Nephron (organoid): Measurements from ENCODE around the gene IFNGR1.

Experiments used
- H3K27ac Mint-ChIP-seq, 3 experiments: 2 replicates each; pipeline ENCODE4 v1.8.0; 2020; ENCODE audit warnings: mixed read lengths in 3 of 3, mild to moderate bottlenecking in 2 of 3, moderate library complexity in 1 of 3
- H3K27me3 Mint-ChIP-seq: 2 replicates; pipeline ENCODE4 v1.8.0; 2021; ENCODE audit warnings: low read depth, mild to moderate bottlenecking, moderate library complexity, mixed read lengths
- H3K36me3 Mint-ChIP-seq: 2 replicates; pipeline ENCODE4 v1.8.0; 2020; ENCODE audit warnings: low read depth, mixed read lengths
- H3K4me1 Mint-ChIP-seq: 2 replicates; pipeline ENCODE4 v1.8.0; 2020; ENCODE audit warnings: mixed read lengths
- H3K4me3 Mint-ChIP-seq, 3 experiments: 2 replicates each; pipeline ENCODE4 v1.8.0; 2020; ENCODE audit warnings: mild to moderate bottlenecking in 3 of 3, mixed read lengths in 3 of 3, moderate library complexity in 2 of 3
- H3K9me3 Mint-ChIP-seq: 2 replicates; pipeline ENCODE4 v1.8.0; 2020; ENCODE audit warnings: mixed read lengths
- TF ChIP-seq, protein P1 (sequence below), 3 experiments: fragments of 200-600 bp; sonication (generic); IDR thresholded peaks; one replicate each; pipeline ENCODE4 v1.5.0; 2021; ENCODE audit warnings: antibody characterized with exemption in 3 of 3; ENCODE audit not compliant: unreplicated experiment in 3 of 3

Gene IFNGR1

DNA sequence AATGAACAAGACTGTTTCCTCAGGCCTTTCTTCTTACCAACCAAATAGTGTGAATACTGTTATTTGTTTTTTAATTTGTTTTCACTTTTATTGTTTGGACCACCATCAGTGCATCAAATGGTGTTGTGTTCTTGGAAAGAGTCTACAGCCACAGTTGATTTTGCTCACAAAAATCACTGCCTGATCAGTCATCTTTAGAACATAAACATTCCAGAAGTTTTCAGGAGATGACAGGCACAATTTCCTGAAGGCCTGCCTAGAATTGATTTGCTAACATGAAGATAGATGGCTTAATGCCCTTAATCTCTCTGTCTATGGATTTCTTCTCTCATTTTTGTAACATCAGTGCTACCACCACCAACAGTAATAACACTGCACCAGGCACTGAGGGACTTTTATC lies 59.3 kb downstream of the IFNGR1 start:
- TF ChIP-seq, protein P1, sequence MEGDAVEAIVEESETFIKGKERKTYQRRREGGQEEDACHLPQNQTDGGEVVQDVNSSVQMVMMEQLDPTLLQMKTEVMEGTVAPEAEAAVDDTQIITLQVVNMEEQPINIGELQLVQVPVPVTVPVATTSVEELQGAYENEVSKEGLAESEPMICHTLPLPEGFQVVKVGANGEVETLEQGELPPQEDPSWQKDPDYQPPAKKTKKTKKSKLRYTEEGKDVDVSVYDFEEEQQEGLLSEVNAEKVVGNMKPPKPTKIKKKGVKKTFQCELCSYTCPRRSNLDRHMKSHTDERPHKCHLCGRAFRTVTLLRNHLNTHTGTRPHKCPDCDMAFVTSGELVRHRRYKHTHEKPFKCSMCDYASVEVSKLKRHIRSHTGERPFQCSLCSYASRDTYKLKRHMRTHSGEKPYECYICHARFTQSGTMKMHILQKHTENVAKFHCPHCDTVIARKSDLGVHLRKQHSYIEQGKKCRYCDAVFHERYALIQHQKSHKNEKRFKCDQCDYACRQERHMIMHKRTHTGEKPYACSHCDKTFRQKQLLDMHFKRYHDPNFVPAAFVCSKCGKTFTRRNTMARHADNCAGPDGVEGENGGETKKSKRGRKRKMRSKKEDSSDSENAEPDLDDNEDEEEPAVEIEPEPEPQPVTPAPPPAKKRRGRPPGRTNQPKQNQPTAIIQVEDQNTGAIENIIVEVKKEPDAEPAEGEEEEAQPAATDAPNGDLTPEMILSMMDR (IDR thresholded peaks at IDR 0.05; ENCODE audit: unreplicated experiment in 3 of 3), result no peak
- H3K4me1 Mint-ChIP-seq, result no peaks in the 10 kb centered on the region
- no peaks in the 10 kb centered on the region for H3K36me3 Mint-ChIP-seq
- H3K27ac Mint-ChIP-seq, result no peak overlapping the region
- no peak overlapping the region for H3K4me3 Mint-ChIP-seq
- no peaks in the 10 kb centered on the region for H3K27me3 Mint-ChIP-seq
- peaks cover 32% of the 10 kb centered on the region for H3K9me3 Mint-ChIP-seq

- H3K4me3 Mint-ChIP-seq, result no peak overlapping the region
- peaks cover 19% of the 10 kb centered on the region for H3K9me3 Mint-ChIP-seq
- no peaks in the 10 kb centered on the region for H3K36me3 Mint-ChIP-seq
- no peaks in the 10 kb centered on the region for H3K4me1 Mint-ChIP-seq
- TF ChIP-seq, protein P1 (IDR thresholded peaks at IDR 0.05; ENCODE audit: unreplicated experiment in 3 of 3), result no peak
- H3K27ac Mint-ChIP-seq, result no peak overlapping the region
- no peaks in the 10 kb centered on the region for H3K27me3 Mint-ChIP-seq
Measured at GRCh38 chr6:137157601-137158000, 61.6 kb downstream of the IFNGR1 start.

GRCh38 chr6:137156650-137157049 lies 62.5 kb downstream of the IFNGR1 start:
- no peak overlapping the region for H3K27ac Mint-ChIP-seq
- TF ChIP-seq, protein P1 (IDR thresholded peaks at IDR 0.05; ENCODE audit: unreplicated experiment in 3 of 3), result no peak
- no peaks in the 10 kb centered on the region for H3K27me3 Mint-ChIP-seq
- no peaks in the 10 kb centered on the region for H3K36me3 Mint-ChIP-seq
- no peaks in the 10 kb centered on the region for H3K4me1 Mint-ChIP-seq
- no peak overlapping the region for H3K4me3 Mint-ChIP-seq
- peaks cover 19% of the 10 kb centered on the region for H3K9me3 Mint-ChIP-seq

DNA sequence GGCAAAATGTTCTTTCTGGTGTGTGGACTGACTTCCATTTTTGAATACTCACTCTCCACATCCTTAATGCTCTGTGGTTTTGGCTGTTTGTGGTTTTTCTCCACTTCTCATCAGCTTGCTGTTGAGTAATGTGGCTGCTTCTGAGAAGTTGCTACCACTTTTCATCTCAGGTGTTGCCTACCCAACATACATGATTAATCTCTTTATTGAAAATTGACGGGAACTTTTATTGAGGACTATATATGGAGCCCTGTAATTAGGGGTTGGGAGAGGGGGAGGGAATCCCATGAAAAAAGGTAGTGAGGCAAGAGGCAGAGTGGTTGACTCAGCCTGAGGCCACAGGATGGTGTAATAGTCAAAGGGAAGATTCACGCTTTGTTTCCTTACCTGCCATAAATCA lies 63.4 kb downstream of the IFNGR1 start:
- Mint-ChIP-seq H3K36me3 (no peaks in the 10 kb centered on the region), H3K27me3 (no peaks in the 10 kb centered on the region), H3K4me3 (no peak overlapping the region), H3K27ac (no peak overlapping the region), H3K9me3 (peaks cover 21% of the 10 kb centered on the region), H3K4me1 (no peaks in the 10 kb centered on the region)
- TF ChIP-seq, protein P1 (IDR thresholded peaks at IDR 0.05; ENCODE audit: unreplicated experiment in 3 of 3), result no peak

DNA sequence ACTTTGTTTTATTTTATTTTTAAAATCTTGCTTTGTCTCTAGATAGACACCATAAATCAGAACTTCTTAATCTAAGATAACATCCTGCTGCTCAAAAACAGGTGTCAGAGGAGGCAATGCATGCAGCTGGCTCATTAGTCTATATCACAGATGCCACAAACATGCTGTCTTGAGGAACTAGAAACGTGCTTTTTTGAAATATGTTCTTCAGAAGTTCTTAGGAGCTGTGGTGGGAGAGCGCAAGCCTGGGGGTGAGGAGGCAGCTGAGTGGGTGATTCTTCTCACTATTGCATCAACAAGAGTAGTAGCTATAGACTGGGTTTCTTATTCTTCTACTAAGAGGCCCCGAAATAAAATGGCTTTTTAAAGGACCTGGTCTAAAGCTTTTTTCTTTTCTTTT lies 69.1 kb downstream of the IFNGR1 start:
- no peaks in the 10 kb centered on the region for H3K4me1 Mint-ChIP-seq
- TF ChIP-seq, protein P1 (IDR thresholded peaks at IDR 0.05; ENCODE audit: unreplicated experiment in 3 of 3), result no peak
- no peaks in the 10 kb centered on the region for H3K36me3 Mint-ChIP-seq
- no peaks in the 10 kb centered on the region for H3K27me3 Mint-ChIP-seq
- H3K4me3 Mint-ChIP-seq, result no peak overlapping the region
- peaks cover 16% of the 10 kb centered on the region for H3K9me3 Mint-ChIP-seq
- H3K27ac Mint-ChIP-seq, result no peak overlapping the region

- H3K27me3 Mint-ChIP-seq, result no peaks in the 10 kb centered on the region
- TF ChIP-seq, protein P1 (IDR thresholded peaks at IDR 0.05; ENCODE audit: unreplicated experiment in 3 of 3), result no peak
- no peak overlapping the region for H3K27ac Mint-ChIP-seq
- H3K9me3 Mint-ChIP-seq, result peaks cover 16% of the 10 kb centered on the region
- H3K4me3 Mint-ChIP-seq, result no peak overlapping the region
- H3K4me1 Mint-ChIP-seq, result no peaks in the 10 kb centered on the region
- no peaks in the 10 kb centered on the region for H3K36me3 Mint-ChIP-seq
Measured at GRCh38 chr6:137149035-137149393, 70.2 kb downstream of the IFNGR1 start.
